ENCODE measurements around the gene FTCDNL1.

- TF ChIP-seq CTCF (IDR thresholded peaks at IDR 0.05; ENCODE audit: borderline replicate concordance, extremely low read depth, low read length, poor library complexity, severe bottlenecking) (no peak), EZH2 (IDR thresholded peaks at IDR 0.05; ENCODE audit: borderline replicate concordance, low read depth, low read length, severe bottlenecking) (no peak)
Observed at GRCh38 chr2:199749571-199749970, 101.4 kb downstream of the FTCDNL1 start.

Measured in DND-41 (cell line).